ENCODE results near the gene DCTN5.
"Not testable (repeated sequence)": the region's sequence is repeated elsewhere in the genome, so short reads cannot be mapped to it uniquely, and the experiment has no call there.

The DCTN5 gene

GRCh38 chr16:23640931-23641765, at the start of gene DCTN5, which contains the start of gene PALB2:
Gene DCTN5, plus strand, starts transcription at chr16:23641466. Its CDS starts 77 bp downstream, at chr16:23641543.
Gene PALB2, minus strand, starts transcription at chr16:23641310. Its CDS starts 153 bp downstream, at chr16:23641157.
- DNase-seq: peak; percentile 93

DNA sequence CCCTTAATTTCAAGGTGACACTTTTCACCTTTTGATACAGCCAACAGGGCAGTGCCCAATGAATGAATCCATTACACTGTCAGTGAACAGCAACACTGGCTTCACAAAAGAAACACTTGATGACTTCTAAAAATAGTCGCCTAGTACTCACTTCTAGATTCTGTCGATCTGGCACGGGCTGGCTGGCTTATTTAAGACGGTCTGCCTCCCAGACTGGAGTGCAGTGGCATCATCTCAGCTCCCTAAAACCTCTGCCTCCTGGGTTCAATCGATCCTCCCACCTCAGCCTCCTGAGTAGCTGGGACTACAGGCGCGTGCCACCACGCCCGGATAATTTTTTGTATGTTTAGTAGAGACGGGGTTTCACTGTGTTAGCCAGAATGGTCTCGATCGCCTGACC, 47.1 kb upstream of the DCTN5 start:
- DNase-seq: no peak

- no peak for DNase-seq
Measured at GRCh38 chr16:23595246-23595950, 45.9 kb upstream of the DCTN5 start.

GRCh38 chr16:23595951-23596720, 45.1 kb upstream of the DCTN5 start, which contains the start of gene NDUFAB1:
Gene NDUFAB1, minus strand, starts transcription at chr16:23596316. Its CDS starts 26 bp downstream, at chr16:23596290.
- peak; percentile 86 for DNase-seq

GRCh38 chr16:23597003-23597756, 44.1 kb upstream of the DCTN5 start:
- DNase-seq: no peak

DNA sequence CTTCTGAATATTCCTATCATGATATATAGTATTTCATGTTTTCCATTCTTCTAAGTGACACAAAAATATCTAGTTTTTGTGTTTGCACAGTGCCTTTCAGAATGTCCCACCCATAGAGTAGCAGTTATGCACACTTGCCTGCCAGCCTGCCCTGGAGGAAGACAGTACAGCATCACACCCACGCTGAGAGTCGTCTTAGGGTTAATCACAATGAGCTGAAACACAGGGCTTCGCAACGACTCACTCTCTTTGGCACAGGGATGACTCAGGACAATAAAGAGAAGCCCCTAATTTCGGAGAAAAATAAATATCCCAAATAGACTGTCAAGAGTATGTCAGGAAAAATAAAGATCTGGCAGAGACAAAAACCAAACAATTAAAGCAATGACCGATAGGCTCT, 33.5 kb upstream of the DCTN5 start:
- DNase-seq: peak; percentile 38

GRCh38 chr16:23608194-23608593, 33.1 kb upstream of the DCTN5 start:
- peak; percentile 10 for DNase-seq

DNA sequence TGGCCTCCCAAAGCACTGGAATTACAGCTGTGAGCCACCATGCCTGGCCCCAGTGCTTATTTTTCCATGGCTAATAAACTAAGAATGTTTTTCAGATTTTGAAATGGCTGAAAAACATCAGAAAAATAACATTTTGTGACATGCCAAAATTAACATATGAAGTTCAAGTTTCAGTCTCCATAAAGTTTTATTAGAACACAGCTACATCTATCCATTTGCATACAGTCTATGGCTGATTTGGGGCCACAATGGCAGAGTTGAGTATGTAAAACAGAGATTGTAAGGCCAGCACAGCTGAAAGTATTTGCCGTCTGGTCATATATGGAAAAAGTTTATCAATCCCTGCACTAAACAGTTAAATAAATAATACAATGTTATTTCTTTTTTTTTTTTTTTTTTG, 31.3 kb upstream of the DCTN5 start:
- no peak for DNase-seq

GRCh38 chr16:23610905-23611304, 30.4 kb upstream of the DCTN5 start:
- not testable (repeated sequence) for DNase-seq

DNA sequence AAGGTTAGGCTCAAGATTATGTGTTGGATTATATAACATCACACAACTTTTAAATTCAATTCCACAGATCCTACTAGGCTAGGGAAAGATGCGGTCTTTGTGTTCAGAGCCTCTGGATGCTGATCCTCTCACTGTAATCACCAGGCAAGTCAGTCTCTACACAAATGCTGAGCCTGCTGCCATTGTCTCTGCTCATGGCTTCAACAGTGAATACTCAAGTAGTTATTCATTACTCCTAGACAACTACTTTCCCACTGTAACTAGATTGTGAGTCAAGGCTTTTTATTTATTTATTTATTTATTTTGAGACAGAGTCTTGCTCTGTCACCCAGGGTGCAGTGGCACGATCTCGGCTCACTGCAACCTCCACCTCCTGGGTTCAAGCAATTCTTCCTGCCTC, 29.3 kb upstream of the DCTN5 start:
- no peak for DNase-seq

- DNase-seq: no peak
Measured at GRCh38 chr16:23615805-23616204, 25.5 kb upstream of the DCTN5 start.

GRCh38 chr16:23624092-23624491, 17.2 kb upstream of the DCTN5 start:
- no peak for DNase-seq

DNA sequence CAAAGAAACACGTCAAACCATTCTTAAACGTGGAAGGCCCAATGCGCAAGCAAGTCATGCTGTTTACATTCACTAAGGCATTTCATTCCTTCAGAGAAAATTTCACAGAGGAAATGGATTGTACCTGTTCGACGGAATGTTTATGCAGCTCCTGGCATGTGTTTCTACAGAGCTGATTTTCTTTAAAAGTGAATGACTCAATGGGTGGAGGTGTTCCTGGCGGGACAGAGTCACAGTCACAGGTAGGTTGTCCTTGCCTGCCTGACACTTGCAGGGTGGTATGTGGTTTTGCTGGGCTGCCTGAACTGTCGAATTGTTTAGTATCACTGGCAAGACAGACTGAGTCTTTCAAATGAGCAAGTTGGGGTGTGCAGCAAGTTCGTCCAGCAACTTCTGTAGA, 11.8 kb upstream of the DCTN5 start:
- no peak for DNase-seq

GRCh38 chr16:23631874-23632273, 9.4 kb upstream of the DCTN5 start:
- DNase-seq: not testable (repeated sequence)

GRCh38 chr16:23634461-23635036, 6.7 kb upstream of the DCTN5 start:
- DNase-seq: no peak

DNA sequence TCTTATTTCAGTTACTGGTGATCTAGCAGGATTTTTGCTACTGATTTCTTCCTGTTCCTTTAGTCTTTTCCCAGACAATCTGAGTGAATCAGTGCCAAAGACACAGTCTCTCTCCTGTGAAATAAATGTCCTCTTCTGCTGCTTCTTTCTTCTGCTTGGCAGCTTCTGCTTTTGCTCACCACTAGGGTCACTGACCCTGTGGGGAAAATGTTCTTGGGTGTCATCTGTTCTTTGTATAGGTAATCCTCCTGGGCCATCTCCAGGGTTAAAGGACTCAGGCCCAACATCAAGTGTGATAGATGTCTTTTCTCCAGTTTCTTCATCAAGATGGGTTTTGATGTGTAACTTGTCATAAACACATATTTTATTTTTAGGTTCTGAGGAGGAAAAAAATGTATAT, 5.3 kb upstream of the DCTN5 start:
- no peak for DNase-seq

GRCh38 chr16:23640615-23640930, 693 bp upstream of the DCTN5 start:
- DNase-seq: peak; percentile 4

DNA sequence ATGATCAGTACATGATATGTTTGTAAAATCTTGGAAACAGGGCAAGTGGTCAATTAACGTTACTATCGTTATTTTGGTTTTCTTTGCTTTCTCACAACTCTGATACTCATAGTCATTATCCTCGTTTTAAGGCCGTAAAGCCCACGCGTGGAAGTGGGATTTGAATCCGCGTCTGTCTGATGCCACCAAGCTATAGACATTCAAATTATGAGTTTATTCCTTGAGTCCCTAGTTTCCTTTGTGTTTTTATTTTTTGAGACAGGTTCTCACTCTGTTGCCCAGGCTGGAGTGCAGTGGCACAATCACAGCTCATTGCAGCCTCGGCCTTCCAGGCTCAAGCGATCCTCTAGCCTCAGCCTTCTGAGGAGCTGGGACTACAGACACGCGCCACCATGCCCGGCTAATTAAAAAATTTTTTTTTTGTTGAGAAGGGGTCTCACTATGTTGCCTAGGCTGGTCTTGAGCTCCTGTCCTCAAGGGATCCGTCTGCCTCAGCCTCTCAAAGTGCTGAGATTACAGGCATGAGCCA, 1.0 kb downstream of the DCTN5 start:
- no peak for DNase-seq

DNA sequence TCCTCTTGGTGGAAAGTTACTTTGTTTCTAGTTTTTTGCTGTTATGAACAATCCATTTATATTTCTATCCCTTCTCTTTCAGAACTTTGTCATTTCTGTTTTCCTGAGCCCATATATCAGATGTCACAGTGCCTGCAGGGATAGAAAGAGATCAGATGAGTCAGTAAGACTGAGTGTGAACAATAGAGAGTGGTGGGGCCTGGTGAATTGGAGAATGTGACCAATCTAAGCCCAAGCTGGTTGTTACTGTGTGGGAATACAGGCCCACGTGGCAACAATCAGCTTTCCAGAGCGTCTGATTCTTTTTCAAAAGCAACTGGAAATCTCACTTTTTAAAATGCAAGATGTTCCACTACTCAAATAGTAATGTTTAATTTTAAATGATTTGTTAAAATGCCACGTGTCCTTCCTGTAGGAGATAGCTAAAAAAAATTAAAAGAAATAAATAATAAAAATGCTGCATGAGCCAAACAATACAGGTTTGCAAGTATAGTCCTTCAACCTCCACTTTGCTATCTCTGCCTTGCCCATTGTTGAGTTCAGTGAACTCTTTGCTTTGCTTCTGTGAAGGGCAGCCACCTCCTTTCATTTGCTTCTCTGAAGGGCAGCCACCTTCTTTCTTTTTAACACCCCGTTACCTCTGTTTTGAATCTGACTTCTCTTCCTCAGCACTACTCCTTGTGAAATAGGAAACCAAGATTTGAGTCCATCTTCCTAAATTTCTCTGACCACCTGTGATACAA, 9.6 kb downstream of the DCTN5 start:
- no peak for DNase-seq

DNA sequence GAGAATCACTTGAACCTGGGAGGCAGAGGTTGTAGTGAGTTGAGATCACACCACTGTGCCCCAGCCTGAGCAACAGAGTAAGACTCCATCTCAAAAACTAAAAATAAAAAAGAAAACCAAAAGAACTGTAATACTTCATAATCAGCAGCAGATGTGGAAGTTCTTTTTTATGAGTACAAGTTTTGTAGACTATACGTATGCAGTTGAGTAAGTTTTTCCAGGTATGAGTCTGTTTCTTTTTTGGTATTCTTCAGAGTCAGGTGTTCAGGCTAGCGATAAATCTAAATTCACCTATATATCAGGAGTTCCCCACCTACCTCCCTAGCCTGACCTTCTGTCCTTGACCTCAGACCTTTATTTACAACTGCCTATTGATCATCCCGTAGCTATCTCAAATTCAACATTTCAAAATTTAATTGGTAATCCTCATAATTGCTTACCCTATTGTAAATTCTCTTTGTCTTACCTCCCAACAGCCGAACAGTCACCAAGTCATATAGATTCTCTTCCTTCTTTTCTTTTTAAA, 10.7 kb downstream of the DCTN5 start:
- DNase-seq: no peak

DNA sequence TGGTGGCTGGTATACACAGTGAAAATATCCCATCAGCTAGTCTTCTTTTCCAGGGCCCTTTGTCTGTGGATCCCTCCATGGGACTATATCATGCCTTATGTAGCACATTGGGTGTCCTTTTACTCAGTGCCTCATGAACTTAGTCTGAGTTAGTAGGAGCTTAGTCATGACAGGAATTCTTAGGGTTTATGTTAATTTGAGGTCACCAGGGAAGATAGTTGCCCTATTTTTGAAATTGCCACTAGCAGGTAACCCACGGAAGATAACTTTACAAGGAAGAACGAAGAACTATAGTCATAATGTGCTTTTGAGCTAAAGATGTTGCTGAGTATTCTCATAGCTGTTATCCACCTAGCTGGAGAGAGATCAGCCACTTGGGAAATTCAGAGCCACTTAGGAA, 22.7 kb downstream of the DCTN5 start:
- no peak for DNase-seq

Data from fibroblast of skin of right biceps (primary cell).